DND-41 (cell line): ENCODE results near the gene FAM241B.

ENCODE experiments used
- ATAC-seq: fragments of 200-7000 bp; cut with Tn5 transposase; 3 replicates; pipeline ENCODE4 v1.9.1; 2021; ENCODE audit warnings: low read depth; ENCODE audit not compliant: insufficient read depth
- DNase-seq: peaks from one replicate; pipeline ENCODE4 v3.0.0-alpha.2; 2020
- H2AFZ ChIP-seq: 2 replicates; pipeline ENCODE4 v1.6.0; 2012; ENCODE audit warnings: low read depth, low read length
- H3K27ac ChIP-seq: 2 replicates; pipeline ENCODE4 v1.5.1; 2012; ENCODE audit warnings: low read length, inconsistent platforms
- H3K27me3 ChIP-seq: fragments of 200-600 bp; sonication (generic); 2 replicates; pipeline ENCODE4 v1.6.0; 2012; ENCODE audit warnings: low read length, mild to moderate bottlenecking, inconsistent platforms; ENCODE audit not compliant: insufficient read depth, poor library complexity
- H3K36me3 ChIP-seq: 2 replicates; pipeline ENCODE4 v1.5.1; 2012; ENCODE audit warnings: low read length, inconsistent platforms; ENCODE audit not compliant: insufficient read depth
- H3K4me1 ChIP-seq: 2 replicates; pipeline ENCODE4 v1.5.1; 2012; ENCODE audit warnings: mild to moderate bottlenecking, low read length; ENCODE audit not compliant: insufficient read depth
- H3K4me2 ChIP-seq: 2 replicates; pipeline ENCODE4 v1.6.0; 2012; ENCODE audit warnings: mild to moderate bottlenecking, moderate library complexity, low read length, inconsistent platforms; ENCODE audit not compliant: insufficient read depth
- H3K4me3 ChIP-seq, 2 experiments: fragments of 200-600 bp in 1 of 2; shearing (Covaris generic) in 1 of 2; 2 replicates each; pipeline ENCODE4 v1.5.1; 2012 to 2016; ENCODE audit warnings: inconsistent platforms in 2 of 2, low read length in 2 of 2, mild to moderate bottlenecking in 2 of 2, low read depth in 1 of 2, moderate library complexity in 1 of 2
- H3K79me2 ChIP-seq: 2 replicates; pipeline ENCODE4 v1.6.0; 2012; ENCODE audit warnings: low read length, inconsistent platforms; ENCODE audit not compliant: insufficient read depth
- H3K9ac ChIP-seq: 2 replicates; pipeline ENCODE4 v1.6.0; 2012; ENCODE audit warnings: low read depth, mild to moderate bottlenecking, inconsistent platforms, low read length, moderate library complexity
- H3K9me3 ChIP-seq: 2 replicates; pipeline ENCODE4 v1.5.1; 2012; ENCODE audit warnings: low read length, moderate library complexity, mild to moderate bottlenecking, inconsistent platforms; ENCODE audit not compliant: insufficient read depth, severe bottlenecking
- H4K20me1 ChIP-seq: 2 replicates; pipeline ENCODE4 v1.6.0; 2012; ENCODE audit warnings: low read length; ENCODE audit not compliant: insufficient read depth
- EZH2 ChIP-seq: IDR thresholded peaks from 3 replicates; pipeline ENCODE4 v1.6.1; 2012; ENCODE audit warnings: borderline replicate concordance, low read depth, mild to moderate bottlenecking, moderate library complexity, low read length, inconsistent platforms; ENCODE audit not compliant: severe bottlenecking
- TF ChIP-seq, protein P1 (sequence below): IDR thresholded peaks from 2 replicates; pipeline ENCODE4 v1.5.1; 2012; ENCODE audit warnings: borderline replicate concordance, low read length, moderate library complexity, mild to moderate bottlenecking; ENCODE audit not compliant: poor library complexity, severe bottlenecking; ENCODE audit errors: extremely low read depth

Gene FAM241B

DNA sequence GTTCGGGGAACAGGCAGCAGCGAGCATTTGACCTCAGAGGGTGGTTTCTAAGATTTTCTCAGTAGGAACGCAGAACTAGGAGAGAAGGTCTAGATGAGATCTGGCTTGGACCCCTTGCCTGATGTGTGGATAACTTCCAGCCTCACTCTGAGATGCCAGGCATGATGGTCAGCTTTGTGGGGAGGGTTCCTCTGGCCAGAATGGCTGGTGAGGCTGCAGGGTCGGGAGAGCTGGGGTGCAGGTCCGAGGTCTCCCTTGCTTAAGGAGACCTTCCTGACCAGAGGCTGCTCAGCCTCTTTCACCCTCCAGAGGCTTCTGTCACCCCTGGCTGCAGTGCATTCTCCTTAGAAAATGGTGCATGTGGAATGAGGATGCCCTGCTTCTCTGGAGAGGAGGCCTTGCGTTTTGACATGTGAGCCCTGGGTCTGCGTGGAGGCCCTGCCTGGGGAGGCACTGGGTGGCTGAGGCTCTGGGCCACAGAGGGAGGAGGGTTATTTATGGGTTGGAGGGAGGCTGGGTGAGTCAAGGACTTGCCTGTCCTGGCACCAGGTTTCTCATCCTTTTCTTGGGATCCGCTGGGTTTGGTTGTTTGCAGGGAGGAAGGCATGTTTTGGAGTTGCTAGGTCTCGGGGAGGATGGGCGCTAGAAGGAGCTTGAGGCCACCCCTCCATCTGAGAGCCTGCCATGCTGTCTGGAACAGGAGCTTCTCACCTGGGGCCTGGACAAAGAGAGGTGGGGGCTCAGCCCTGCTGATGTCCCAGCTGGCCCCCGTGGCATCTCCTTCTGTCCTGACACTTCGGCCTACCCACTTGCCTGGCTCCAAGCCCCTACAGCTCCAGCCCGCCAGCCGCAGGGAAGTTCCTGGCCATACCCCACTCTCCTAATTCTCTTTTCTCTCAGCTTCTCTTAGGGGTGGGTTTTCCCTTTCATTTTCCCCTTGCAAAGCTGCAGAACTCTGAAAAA is 3.9 kb downstream of the FAM241B start:
- Histone ChIP-seq H3K9me3 (no peaks in the 10 kb centered on the region), H2AFZ (no peak overlapping the region), H3K27ac (no peak overlapping the region), H3K9ac (no peak overlapping the region), H3K36me3 (no peaks in the 10 kb centered on the region), H3K4me3 (no peak overlapping the region), H3K4me1 (no peaks in the 10 kb centered on the region), H3K79me2 (no peaks in the 10 kb centered on the region), H3K4me2 (no peak overlapping the region), H4K20me1 (no peaks in the 10 kb centered on the region; the same call in 1 of the 2 replicates), H3K27me3 (no peaks in the 10 kb centered on the region)
- TF ChIP-seq, protein P1, sequence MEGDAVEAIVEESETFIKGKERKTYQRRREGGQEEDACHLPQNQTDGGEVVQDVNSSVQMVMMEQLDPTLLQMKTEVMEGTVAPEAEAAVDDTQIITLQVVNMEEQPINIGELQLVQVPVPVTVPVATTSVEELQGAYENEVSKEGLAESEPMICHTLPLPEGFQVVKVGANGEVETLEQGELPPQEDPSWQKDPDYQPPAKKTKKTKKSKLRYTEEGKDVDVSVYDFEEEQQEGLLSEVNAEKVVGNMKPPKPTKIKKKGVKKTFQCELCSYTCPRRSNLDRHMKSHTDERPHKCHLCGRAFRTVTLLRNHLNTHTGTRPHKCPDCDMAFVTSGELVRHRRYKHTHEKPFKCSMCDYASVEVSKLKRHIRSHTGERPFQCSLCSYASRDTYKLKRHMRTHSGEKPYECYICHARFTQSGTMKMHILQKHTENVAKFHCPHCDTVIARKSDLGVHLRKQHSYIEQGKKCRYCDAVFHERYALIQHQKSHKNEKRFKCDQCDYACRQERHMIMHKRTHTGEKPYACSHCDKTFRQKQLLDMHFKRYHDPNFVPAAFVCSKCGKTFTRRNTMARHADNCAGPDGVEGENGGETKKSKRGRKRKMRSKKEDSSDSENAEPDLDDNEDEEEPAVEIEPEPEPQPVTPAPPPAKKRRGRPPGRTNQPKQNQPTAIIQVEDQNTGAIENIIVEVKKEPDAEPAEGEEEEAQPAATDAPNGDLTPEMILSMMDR, result no peak
- DNase-seq (no peak), ATAC-seq (no peak)

DNA sequence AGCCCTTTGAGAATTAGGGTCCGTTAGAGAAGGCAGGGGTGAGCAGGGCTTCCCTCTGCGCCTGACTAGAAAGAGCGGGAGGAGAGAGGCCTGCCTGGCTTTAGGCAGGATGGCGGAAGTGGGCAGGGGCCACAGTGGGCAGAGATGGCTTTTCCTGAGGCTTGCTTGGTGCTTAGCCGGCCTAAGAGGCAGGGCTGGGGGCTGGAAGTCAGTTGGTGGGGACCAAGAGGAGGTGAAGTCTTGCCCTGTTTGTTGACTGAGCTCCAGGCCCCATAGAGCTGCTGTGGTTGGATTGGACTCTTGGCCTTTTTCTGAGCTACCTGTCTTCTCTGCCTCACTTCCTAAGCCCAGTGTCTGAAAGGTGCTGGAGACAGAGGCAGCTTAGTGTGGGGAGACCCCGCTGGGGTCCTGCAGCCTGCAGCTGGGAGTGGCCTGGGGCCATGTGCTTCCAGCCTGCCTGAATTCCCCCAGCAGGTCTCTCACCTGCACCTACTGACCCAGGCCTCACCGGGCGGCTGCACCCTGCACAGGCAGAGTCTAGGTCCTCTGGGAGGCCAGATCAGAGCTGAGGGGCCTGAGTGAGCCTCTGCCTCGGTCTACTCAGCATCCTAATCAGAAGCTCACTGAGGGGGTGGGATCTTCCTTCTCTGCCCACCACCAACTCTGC is 4.8 kb downstream of the FAM241B start:
- no peak overlapping the region for H3K4me3 ChIP-seq
- no peaks in the 10 kb centered on the region; the same call in 1 of the 2 replicates for H4K20me1 ChIP-seq
- H3K9ac ChIP-seq, result no peak overlapping the region
- H2AFZ ChIP-seq, result no peak overlapping the region
- H3K79me2 ChIP-seq, result no peaks in the 10 kb centered on the region
- H3K27ac ChIP-seq, result no peak overlapping the region
- H3K36me3 ChIP-seq, result no peaks in the 10 kb centered on the region
- H3K27me3 ChIP-seq, result no peaks in the 10 kb centered on the region
- DNase-seq, result no peak
- H3K4me1 ChIP-seq, result no peaks in the 10 kb centered on the region
- H3K9me3 ChIP-seq, result no peaks in the 10 kb centered on the region
- TF ChIP-seq, protein P1, result no peak
- TF ChIP-seq EZH2, result no peak
- no peak overlapping the region for H3K4me2 ChIP-seq
- no peak for ATAC-seq

DNA sequence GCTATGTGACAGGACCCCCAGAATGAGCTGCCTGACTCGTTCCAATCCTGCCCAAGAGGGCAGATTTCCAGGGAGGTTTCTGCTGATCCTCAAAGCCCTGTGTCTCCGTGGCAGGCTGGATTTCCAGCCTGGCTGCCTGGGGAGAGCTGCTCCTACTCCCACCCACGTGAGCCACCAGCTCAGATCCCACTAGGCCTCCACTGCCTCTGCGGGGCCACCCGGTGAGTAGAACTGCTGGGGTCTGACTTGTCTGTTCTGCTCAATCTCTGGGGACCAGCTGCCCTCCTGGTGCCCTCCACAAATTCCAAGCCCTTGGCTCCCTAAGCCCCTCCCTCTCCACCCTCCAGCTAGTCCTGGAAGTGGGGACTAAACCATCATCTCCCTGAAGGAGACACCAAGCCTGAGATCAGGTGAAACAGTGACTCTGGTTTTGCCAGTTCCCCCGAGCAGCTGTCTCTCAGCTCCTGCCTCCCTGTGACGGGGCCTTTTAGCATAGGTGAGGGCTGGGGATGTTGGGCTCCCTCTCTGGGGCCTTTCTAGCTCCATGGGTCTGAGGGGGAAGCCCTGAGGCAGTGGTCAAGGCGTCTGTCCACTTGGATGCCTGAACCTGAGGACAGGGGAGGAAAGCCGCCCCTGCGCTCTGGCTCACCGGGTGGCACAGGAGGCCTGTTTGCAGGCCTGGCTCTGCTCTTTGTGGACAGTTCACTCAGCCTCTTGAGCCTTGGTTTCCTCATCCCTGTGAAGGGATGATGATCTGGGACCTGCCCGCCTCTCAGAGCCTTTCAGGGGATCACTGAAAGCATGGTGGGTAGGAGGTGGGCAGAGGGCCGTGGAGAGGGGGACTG is 5.6 kb downstream of the FAM241B start:
- Histone ChIP-seq H3K27ac (no peak overlapping the region), H3K4me3 (no peak overlapping the region), H3K9ac (no peak overlapping the region), H3K9me3 (no peaks in the 10 kb centered on the region), H3K36me3 (no peaks in the 10 kb centered on the region), H3K4me2 (no peak overlapping the region), H4K20me1 (no peaks in the 10 kb centered on the region; the same call in 1 of the 2 replicates), H2AFZ (no peak overlapping the region), H3K4me1 (no peaks in the 10 kb centered on the region), H3K27me3 (no peaks in the 10 kb centered on the region), H3K79me2 (no peaks in the 10 kb centered on the region)
- DNase-seq, result no peak
- no peak for TF ChIP-seq EZH2
- ATAC-seq, result no peak
